HCT116 (cell line): ENCODE data around the gene CNN3.

Experiments used
- EGR1 ChIP-seq: IDR thresholded peaks from 2 replicates; pipeline ENCODE4 v1.6.1; 2012; ENCODE audit warnings: low read depth
- EZH2 ChIP-seq: fragments of 200-600 bp; sonication (generic); IDR thresholded peaks from 2 replicates; pipeline ENCODE4 v1.6.1; 2017; ENCODE audit warnings: antibody characterized with exemption, mixed run types
- POLR2AphosphoS5 ChIP-seq: IDR thresholded peaks from 2 replicates; pipeline ENCODE4 v1.6.1; 2011; ENCODE audit warnings: mild to moderate bottlenecking, low read depth, low read length, moderate library complexity
- RAD21 ChIP-seq: IDR thresholded peaks from 2 replicates; pipeline ENCODE4 v1.6.1; 2012; ENCODE audit warnings: low read depth, mild to moderate bottlenecking
- SP1 ChIP-seq: IDR thresholded peaks from 2 replicates; pipeline ENCODE4 v1.6.1; 2012; ENCODE audit warnings: low read depth
- SRF ChIP-seq: IDR thresholded peaks from 2 replicates; pipeline ENCODE4 v1.6.1; 2012; ENCODE audit warnings: low read depth
- ZNF274 ChIP-seq: fragments of 200-500 bp; sonication (Bioruptor generic); IDR thresholded peaks from 2 replicates; pipeline ENCODE4 v1.6.1; 2014; ENCODE audit warnings: mild to moderate bottlenecking, low read depth, low read length, inconsistent platforms
- TF ChIP-seq, protein P1 (sequence below), 3 experiments: fragments of 200-600 bp in 1 of 3; sonication (generic) in 1 of 3; IDR thresholded peaks in 2 of 3; conservative IDR thresholded peaks in 1 of 3; 2 replicates each; pipeline ENCODE4 v1.5.1; 2012 to 2017; ENCODE audit warnings: low read depth in 2 of 3, low read length in 2 of 3, antibody characterized with exemption in 1 of 3, borderline replicate concordance in 1 of 3, control low read depth in 1 of 3, mild to moderate bottlenecking in 1 of 3, mixed read lengths in 1 of 3, mixed run types in 1 of 3, moderate library complexity in 1 of 3; ENCODE audit not compliant: insufficient read depth in 1 of 3
- TF ChIP-seq, protein P2 (sequence below): IDR thresholded peaks from 2 replicates; pipeline ENCODE4 v1.6.1; 2012
- TF ChIP-seq, protein P3 (sequence below): IDR thresholded peaks from 2 replicates; pipeline ENCODE4 v1.6.1; 2012

- no peak for TF ChIP-seq SP1
- no peak for TF ChIP-seq ZNF274
- TF ChIP-seq, protein P1, sequence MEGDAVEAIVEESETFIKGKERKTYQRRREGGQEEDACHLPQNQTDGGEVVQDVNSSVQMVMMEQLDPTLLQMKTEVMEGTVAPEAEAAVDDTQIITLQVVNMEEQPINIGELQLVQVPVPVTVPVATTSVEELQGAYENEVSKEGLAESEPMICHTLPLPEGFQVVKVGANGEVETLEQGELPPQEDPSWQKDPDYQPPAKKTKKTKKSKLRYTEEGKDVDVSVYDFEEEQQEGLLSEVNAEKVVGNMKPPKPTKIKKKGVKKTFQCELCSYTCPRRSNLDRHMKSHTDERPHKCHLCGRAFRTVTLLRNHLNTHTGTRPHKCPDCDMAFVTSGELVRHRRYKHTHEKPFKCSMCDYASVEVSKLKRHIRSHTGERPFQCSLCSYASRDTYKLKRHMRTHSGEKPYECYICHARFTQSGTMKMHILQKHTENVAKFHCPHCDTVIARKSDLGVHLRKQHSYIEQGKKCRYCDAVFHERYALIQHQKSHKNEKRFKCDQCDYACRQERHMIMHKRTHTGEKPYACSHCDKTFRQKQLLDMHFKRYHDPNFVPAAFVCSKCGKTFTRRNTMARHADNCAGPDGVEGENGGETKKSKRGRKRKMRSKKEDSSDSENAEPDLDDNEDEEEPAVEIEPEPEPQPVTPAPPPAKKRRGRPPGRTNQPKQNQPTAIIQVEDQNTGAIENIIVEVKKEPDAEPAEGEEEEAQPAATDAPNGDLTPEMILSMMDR (IDR thresholded peaks at IDR 0.05 in 2 of 3, conservative IDR thresholded peaks at IDR 0.05 in 1 of 3; ENCODE audit: borderline replicate concordance in 1 of 3, insufficient read depth in 1 of 3, low read depth in 2 of 3, low read length in 2 of 3), result no peak
- TF ChIP-seq, protein P2, sequence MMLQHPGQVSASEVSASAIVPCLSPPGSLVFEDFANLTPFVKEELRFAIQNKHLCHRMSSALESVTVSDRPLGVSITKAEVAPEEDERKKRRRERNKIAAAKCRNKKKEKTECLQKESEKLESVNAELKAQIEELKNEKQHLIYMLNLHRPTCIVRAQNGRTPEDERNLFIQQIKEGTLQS, result no peak
- TF ChIP-seq RAD21, result no peak
- TF ChIP-seq POLR2AphosphoS5, result no peak
- TF ChIP-seq, protein P3, sequence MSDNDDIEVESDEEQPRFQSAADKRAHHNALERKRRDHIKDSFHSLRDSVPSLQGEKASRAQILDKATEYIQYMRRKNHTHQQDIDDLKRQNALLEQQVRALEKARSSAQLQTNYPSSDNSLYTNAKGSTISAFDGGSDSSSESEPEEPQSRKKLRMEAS, result no peak; the same call in 1 of the 2 replicates
- no peak for TF ChIP-seq EZH2
- TF ChIP-seq SRF, result no peak
- no peak for TF ChIP-seq EGR1
Observed at GRCh38 chr1:94863297-94863911, 63.5 kb downstream of the CNN3 start.
